Upper lobe of left lung (tissue), 4 donors: ENCODE results near the gene SPATA46.

Experiments
- POLR2A ChIP-seq, 4 donors: fragments of 450-650 bp; IDR thresholded peaks; one replicate each; pipeline ENCODE4 v1.5.1; 2016 to 2017; ENCODE audit warnings: antibody characterized with exemption in 4 of 4, mild to moderate bottlenecking in 2 of 4
- TF ChIP-seq, protein P1 (sequence below), 6 experiments: fragments of 450-650 bp in 4 of 6; fragments of 200-600 bp in 2 of 6; sonication (generic) in 2 of 6; IDR thresholded peaks; one replicate each; pipeline ENCODE4 v1.5.1; 2016 to 2019; ENCODE audit warnings: antibody characterized with exemption in 6 of 6

- TF ChIP-seq, protein P1, sequence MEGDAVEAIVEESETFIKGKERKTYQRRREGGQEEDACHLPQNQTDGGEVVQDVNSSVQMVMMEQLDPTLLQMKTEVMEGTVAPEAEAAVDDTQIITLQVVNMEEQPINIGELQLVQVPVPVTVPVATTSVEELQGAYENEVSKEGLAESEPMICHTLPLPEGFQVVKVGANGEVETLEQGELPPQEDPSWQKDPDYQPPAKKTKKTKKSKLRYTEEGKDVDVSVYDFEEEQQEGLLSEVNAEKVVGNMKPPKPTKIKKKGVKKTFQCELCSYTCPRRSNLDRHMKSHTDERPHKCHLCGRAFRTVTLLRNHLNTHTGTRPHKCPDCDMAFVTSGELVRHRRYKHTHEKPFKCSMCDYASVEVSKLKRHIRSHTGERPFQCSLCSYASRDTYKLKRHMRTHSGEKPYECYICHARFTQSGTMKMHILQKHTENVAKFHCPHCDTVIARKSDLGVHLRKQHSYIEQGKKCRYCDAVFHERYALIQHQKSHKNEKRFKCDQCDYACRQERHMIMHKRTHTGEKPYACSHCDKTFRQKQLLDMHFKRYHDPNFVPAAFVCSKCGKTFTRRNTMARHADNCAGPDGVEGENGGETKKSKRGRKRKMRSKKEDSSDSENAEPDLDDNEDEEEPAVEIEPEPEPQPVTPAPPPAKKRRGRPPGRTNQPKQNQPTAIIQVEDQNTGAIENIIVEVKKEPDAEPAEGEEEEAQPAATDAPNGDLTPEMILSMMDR (IDR thresholded peaks at IDR 0.05) = no peak
- TF ChIP-seq POLR2A (IDR thresholded peaks at IDR 0.05) = no peak
Measured at GRCh38 chr1:162388615-162389014, 12.0 kb upstream of the SPATA46 start.
